CD4-positive, alpha-beta T cell (primary cell): ENCODE data around the gene ZNF385B. TPM values are rescaled to one million over a fixed set of nuclear protein-coding genes. Genes with fewer than 3 reads are reported as not detected.

Experiments used
- ATAC-seq: fragments of 200-7000 bp; cut with Tn5 transposase; one replicate; pipeline ENCODE4 v1.10.0; 2022; ENCODE audit warnings: mild to moderate bottlenecking; ENCODE audit not compliant: poor library complexity
- CTCF ChIA-PET: fragments of 350-600 bp; sonication (Branson Sonifier 250); formaldehyde crosslinking; loops from one replicate; lab custom pipeline; 2021; ENCODE audit warnings: antibody characterized with exemption, inconsistent platforms; lab: Charles Lee
- POLR2A ChIA-PET: fragments of 350-600 bp; sonication (Branson Sonifier 250); formaldehyde crosslinking; loops from one replicate; lab custom pipeline; 2021; ENCODE audit warnings: antibody characterized with exemption, inconsistent platforms; lab: Charles Lee
- DNase-seq, 14 experiments: peaks; one replicate each; pipeline ENCODE4 v3.0.0-alpha.2; 2013 to 2020; ENCODE audit warnings: mixed read lengths in 2 of 14
- H3K27ac ChIP-seq, 2 donors: one replicate each; pipeline versions ENCODE4 v1.5.1 to v1.7.0; 2013; ENCODE audit warnings: low read length in 2 of 2, low read depth in 1 of 2, mild to moderate bottlenecking in 1 of 2
- H3K27me3 ChIP-seq, 2 experiments: 1 replicate in 1 of 2; 2 replicates in 1 of 2; pipeline versions ENCODE4 v1.6.1 to v1.7.0; 2013; ENCODE audit warnings: low read length in 2 of 2, control low read depth in 1 of 2, mild to moderate bottlenecking in 1 of 2, moderate library complexity in 1 of 2; ENCODE audit not compliant: insufficient read depth in 2 of 2, control insufficient read depth in 1 of 2
- H3K36me3 ChIP-seq: one replicate; pipeline ENCODE4 v1.6.1; 2013; ENCODE audit warnings: low read length, control low read depth; ENCODE audit not compliant: insufficient read depth
- H3K4me1 ChIP-seq: one replicate; pipeline ENCODE4 v1.6.1; 2013; ENCODE audit warnings: low read length, control low read depth; ENCODE audit not compliant: insufficient read depth
- H3K4me3 ChIP-seq: one replicate; pipeline ENCODE4 v1.5.1; 2013; ENCODE audit warnings: mild to moderate bottlenecking, low read length, moderate library complexity
- H3K9me3 ChIP-seq, 2 experiments: 1 replicate in 1 of 2; 2 replicates in 1 of 2; pipeline versions ENCODE4 v1.6.1 to v1.7.0; 2013; ENCODE audit warnings: low read length in 2 of 2, mild to moderate bottlenecking in 2 of 2, control low read depth in 1 of 2, moderate library complexity in 1 of 2; ENCODE audit not compliant: control insufficient read depth in 1 of 2, insufficient read depth in 1 of 2
- H3K27ac Mint-ChIP-seq: one replicate; pipeline ENCODE4 v1.8.0; 2020; ENCODE audit warnings: mixed read lengths
- H3K27me3 Mint-ChIP-seq: one replicate; pipeline ENCODE4 v1.8.0; 2021; ENCODE audit warnings: mixed read lengths
- H3K36me3 Mint-ChIP-seq: one replicate; pipeline ENCODE4 v1.8.0; 2021; ENCODE audit warnings: low read depth, mixed read lengths
- H3K4me1 Mint-ChIP-seq: one replicate; pipeline ENCODE4 v1.8.0; 2021; ENCODE audit warnings: low read depth, mixed read lengths
- H3K4me3 Mint-ChIP-seq: one replicate; pipeline ENCODE4 v1.8.0; 2020; ENCODE audit warnings: mild to moderate bottlenecking, mixed read lengths
- H3K9me3 Mint-ChIP-seq: one replicate; pipeline ENCODE4 v1.8.0; 2020; ENCODE audit warnings: mixed read lengths
- intact Hi-C, 2 experiments: fragments of 100-400 bp; cut with DNase I in 1 of 2; cut with micrococcal nuclease in 1 of 2; formaldehyde crosslinking; loops; one replicate each; pipeline versions ENCODE4 v1.15.1 to v1.9.0; 2023 to 2025; cut with DNase I, micrococcal nuclease
- total RNA-seq, 174 experiments: library from RNA in 2 of 174; stranded (reverse) in 2 of 174; gene quantifications; one replicate each; pipeline ENCODE4 v1.2.3 and lab custom pipeline; 2021 to 2026
- TF ChIP-seq, protein P1 (sequence below): fragments of 200-600 bp; IDR thresholded peaks from one replicate; pipeline ENCODE4 v1.8.0; 2022; ENCODE audit warnings: antibody characterized with exemption, mild to moderate bottlenecking

ZNF385B gene
- total RNA-seq, 2 experiments from 2014 or later: not detected

DNA sequence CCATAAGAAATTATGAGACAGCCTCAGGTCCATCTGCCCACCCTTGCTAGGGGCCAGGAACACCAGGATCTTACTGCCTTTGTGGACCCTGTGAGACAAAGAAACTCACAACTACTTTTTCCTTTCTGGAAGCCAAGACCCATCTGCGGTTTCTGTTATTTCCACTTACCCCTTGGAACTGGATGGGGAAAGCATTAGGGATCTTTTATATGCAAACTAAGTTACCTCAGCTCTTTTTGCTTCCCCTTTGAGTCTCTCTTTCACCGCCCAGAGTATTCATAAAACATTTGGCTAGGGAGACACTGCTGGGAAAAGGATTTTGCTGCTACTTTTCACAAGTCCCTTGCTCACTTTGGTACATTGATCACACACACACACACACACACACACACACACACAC, 95.7 kb downstream of the ZNF385B start:
- ChIA-PET POLR2A (no interaction called here), CTCF (no interaction called here)
- Histone ChIP-seq H3K9me3 (peaks cover 0 to 6% of the 10 kb centered on the region in 2 experiments), H3K27me3 (peaks cover 0 to 3% of the 10 kb centered on the region in 2 experiments), H3K4me1 (no peaks in the 10 kb centered on the region), H3K4me3 (no peak overlapping the region), H3K27ac (no peak overlapping the region), H3K36me3 (no peaks in the 10 kb centered on the region)
- Mint-ChIP-seq H3K4me1 (no peaks in the 10 kb centered on the region), H3K4me3 (no peak overlapping the region), H3K27me3 (peaks cover 22% of the 10 kb centered on the region), H3K36me3 (no peaks in the 10 kb centered on the region), H3K9me3 (peaks cover 5% of the 10 kb centered on the region), H3K27ac (no peak overlapping the region)
- intact Hi-C loops: no loop called here
- TF ChIP-seq, protein P1, sequence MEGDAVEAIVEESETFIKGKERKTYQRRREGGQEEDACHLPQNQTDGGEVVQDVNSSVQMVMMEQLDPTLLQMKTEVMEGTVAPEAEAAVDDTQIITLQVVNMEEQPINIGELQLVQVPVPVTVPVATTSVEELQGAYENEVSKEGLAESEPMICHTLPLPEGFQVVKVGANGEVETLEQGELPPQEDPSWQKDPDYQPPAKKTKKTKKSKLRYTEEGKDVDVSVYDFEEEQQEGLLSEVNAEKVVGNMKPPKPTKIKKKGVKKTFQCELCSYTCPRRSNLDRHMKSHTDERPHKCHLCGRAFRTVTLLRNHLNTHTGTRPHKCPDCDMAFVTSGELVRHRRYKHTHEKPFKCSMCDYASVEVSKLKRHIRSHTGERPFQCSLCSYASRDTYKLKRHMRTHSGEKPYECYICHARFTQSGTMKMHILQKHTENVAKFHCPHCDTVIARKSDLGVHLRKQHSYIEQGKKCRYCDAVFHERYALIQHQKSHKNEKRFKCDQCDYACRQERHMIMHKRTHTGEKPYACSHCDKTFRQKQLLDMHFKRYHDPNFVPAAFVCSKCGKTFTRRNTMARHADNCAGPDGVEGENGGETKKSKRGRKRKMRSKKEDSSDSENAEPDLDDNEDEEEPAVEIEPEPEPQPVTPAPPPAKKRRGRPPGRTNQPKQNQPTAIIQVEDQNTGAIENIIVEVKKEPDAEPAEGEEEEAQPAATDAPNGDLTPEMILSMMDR: no peak
- ATAC-seq (no peak), DNase-seq (no peak)

DNA sequence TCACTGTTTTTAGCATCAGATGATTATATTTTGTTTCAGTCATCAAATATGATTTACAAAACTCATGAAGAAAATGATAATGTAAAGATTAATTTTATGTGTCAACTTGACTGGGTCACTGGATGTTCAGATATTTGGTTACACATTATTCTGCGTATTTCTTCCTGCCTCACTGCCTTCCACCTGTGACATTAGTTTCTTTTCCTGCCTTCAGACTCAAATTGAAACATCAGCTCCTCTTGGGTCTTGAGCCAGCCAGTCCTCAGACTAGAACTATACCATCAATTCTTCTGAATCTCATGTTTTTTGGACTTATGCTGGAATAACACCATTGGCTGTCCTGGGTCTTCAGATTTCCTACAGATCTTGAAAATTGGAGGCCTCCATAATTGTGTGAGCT, 96.7 kb downstream of the ZNF385B start:
- Mint-ChIP-seq H3K27ac (no peak overlapping the region), H3K9me3 (peaks cover 5% of the 10 kb centered on the region), H3K27me3 (peaks cover 22% of the 10 kb centered on the region), H3K4me3 (no peak overlapping the region), H3K4me1 (no peaks in the 10 kb centered on the region), H3K36me3 (no peaks in the 10 kb centered on the region)
- DNase-seq: no peak
- H3K27ac ChIP-seq: no peak overlapping the region
- no peaks in the 10 kb centered on the region for H3K4me1 ChIP-seq
- ChIA-PET CTCF (no interaction called here), POLR2A (no interaction called here)
- intact Hi-C loops: no loop called here
- no peaks in the 10 kb centered on the region for H3K36me3 ChIP-seq
- no peak for ATAC-seq
- peaks cover 0 to 6% of the 10 kb centered on the region in 2 experiments for H3K9me3 ChIP-seq
- TF ChIP-seq, protein P1: no peak
- H3K27me3 ChIP-seq: peaks cover 0 to 3% of the 10 kb centered on the region in 2 experiments
- no peak overlapping the region for H3K4me3 ChIP-seq

DNA sequence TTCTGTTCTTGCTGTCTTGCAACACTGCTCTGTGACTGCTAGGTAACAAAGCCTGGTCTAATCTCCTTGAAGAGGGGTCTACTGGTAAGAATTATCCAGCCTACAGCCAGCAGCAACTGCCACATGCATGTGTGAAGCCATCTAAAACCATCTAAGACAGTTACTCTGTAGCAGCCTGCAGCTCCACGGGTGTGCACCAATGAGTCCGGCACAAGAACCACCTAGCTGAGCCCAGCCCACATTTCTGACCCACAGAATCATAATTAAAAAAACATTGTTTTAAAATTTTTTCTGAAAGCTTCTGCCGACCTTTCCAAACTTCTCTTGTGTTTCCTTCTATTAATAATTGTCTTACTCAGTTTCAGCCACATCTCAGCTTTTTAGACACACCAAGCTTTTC, 102.8 kb downstream of the ZNF385B start:
- no peak overlapping the region for H3K27ac Mint-ChIP-seq
- Histone ChIP-seq H3K36me3 (no peaks in the 10 kb centered on the region), H3K4me1 (no peaks in the 10 kb centered on the region), H3K27me3 (peaks cover 0 to 3% of the 10 kb centered on the region in 2 experiments), H3K4me3 (no peak overlapping the region), H3K9me3 (peaks cover 0 to 3% of the 10 kb centered on the region in 2 experiments), H3K27ac (no peak overlapping the region)
- H3K4me1 Mint-ChIP-seq: no peaks in the 10 kb centered on the region
- ChIA-PET CTCF (no interaction called here), POLR2A (no interaction called here)
- TF ChIP-seq, protein P1: no peak
- intact Hi-C loops: loop anchor here in 1 of 2 experiments (10.0 kb wide), 1 partner anchor 994 kb away; no protein-coding TSS in a partner anchor
- H3K4me3 Mint-ChIP-seq: no peak overlapping the region
- peaks cover 2% of the 10 kb centered on the region for H3K9me3 Mint-ChIP-seq
- H3K36me3 Mint-ChIP-seq: no peaks in the 10 kb centered on the region
- ATAC-seq (no peak), DNase-seq (no peak)
- H3K27me3 Mint-ChIP-seq: peaks cover 5% of the 10 kb centered on the region
